ENCODE measurements around the gene PSMD14.

Gene PSMD14

DNA sequence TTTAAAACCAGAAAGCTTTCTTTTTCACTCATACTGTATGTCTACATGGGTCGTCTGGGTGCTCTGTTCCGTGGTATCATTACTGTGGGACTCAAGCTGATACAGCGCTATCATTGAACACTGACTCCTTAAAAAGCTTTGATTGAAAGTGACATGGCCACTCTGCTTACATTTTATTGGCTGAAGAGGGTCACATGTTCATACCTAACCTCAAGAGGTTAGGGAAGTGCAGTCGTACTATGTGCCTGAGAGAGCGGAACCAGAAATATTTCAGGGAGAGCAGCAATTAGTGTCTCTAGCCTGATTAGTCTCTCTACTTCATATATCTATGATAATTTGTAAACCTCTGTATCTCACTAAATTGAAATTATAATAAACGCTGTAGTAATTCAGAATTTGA, 43.5 kb downstream of the PSMD14 start:
- TF ChIP-seq POLR2A (IDR thresholded peaks at IDR 0.05; ENCODE audit: extremely low read depth, insufficient read length) (no peak), MYC (IDR thresholded peaks at IDR 0.05; ENCODE audit: low read depth, low read length) (no peak), MAX (IDR thresholded peaks at IDR 0.05; ENCODE audit: low read depth, low read length) (no peak)
- TF ChIP-seq, protein P1, sequence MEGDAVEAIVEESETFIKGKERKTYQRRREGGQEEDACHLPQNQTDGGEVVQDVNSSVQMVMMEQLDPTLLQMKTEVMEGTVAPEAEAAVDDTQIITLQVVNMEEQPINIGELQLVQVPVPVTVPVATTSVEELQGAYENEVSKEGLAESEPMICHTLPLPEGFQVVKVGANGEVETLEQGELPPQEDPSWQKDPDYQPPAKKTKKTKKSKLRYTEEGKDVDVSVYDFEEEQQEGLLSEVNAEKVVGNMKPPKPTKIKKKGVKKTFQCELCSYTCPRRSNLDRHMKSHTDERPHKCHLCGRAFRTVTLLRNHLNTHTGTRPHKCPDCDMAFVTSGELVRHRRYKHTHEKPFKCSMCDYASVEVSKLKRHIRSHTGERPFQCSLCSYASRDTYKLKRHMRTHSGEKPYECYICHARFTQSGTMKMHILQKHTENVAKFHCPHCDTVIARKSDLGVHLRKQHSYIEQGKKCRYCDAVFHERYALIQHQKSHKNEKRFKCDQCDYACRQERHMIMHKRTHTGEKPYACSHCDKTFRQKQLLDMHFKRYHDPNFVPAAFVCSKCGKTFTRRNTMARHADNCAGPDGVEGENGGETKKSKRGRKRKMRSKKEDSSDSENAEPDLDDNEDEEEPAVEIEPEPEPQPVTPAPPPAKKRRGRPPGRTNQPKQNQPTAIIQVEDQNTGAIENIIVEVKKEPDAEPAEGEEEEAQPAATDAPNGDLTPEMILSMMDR (IDR thresholded peaks at IDR 0.05; ENCODE audit: low read depth, low read length), result no peak
- DNase-seq (ENCODE audit: low read depth), result no peak
- no peak overlapping the region for H3K4me3 ChIP-seq (ENCODE audit: low read depth, low read length)

DNA sequence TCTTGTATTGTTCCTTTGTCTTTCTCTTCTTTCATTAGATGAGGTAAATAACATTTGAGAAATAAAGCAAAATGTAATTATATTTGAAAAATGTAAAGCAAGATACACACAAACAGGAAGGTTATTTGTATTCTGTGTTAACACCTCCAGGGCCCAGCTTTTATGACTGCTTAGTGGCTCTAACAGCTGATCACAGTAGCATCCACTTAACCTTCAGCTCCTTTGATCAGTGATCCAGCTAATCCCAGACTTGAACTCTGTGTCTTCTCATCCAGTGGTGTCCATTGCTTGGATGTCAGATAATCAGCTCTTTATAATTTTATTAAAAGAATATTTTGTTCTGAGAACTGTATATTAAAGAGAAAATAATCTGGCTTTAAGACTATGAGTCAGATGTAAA, 44.5 kb downstream of the PSMD14 start:
- DNase-seq (ENCODE audit: low read depth), result no peak
- no peak overlapping the region for H3K4me3 ChIP-seq (ENCODE audit: low read depth, low read length)
- no peak for TF ChIP-seq MAX (IDR thresholded peaks at IDR 0.05; ENCODE audit: low read depth, low read length)
- TF ChIP-seq, protein P1 (IDR thresholded peaks at IDR 0.05; ENCODE audit: low read depth, low read length), result no peak
- no peak for TF ChIP-seq POLR2A (IDR thresholded peaks at IDR 0.05; ENCODE audit: extremely low read depth, insufficient read length)
- TF ChIP-seq MYC (IDR thresholded peaks at IDR 0.05; ENCODE audit: low read depth, low read length), result no peak

- no peak for DNase-seq (ENCODE audit: low read depth)
- H3K4me3 ChIP-seq (ENCODE audit: low read depth, low read length), result no peak overlapping the region
- TF ChIP-seq MAX (IDR thresholded peaks at IDR 0.05; ENCODE audit: low read depth, low read length) (no peak), MYC (IDR thresholded peaks at IDR 0.05; ENCODE audit: low read depth, low read length) (no peak), POLR2A (IDR thresholded peaks at IDR 0.05; ENCODE audit: extremely low read depth, insufficient read length) (no peak)
- TF ChIP-seq, protein P1 (IDR thresholded peaks at IDR 0.05; ENCODE audit: low read depth, low read length), result no peak
Observed at GRCh38 chr2:161353543-161353942, 45.3 kb downstream of the PSMD14 start.

GRCh38 chr2:161354106-161354505, 45.9 kb downstream of the PSMD14 start:
- DNase-seq (ENCODE audit: low read depth), result no peak
- no peak overlapping the region for H3K4me3 ChIP-seq (ENCODE audit: low read depth, low read length)
- TF ChIP-seq MYC (IDR thresholded peaks at IDR 0.05; ENCODE audit: low read depth, low read length) (no peak), POLR2A (IDR thresholded peaks at IDR 0.05; ENCODE audit: extremely low read depth, insufficient read length) (no peak), MAX (IDR thresholded peaks at IDR 0.05; ENCODE audit: low read depth, low read length) (no peak)
- TF ChIP-seq, protein P1 (IDR thresholded peaks at IDR 0.05; ENCODE audit: low read depth, low read length), result no peak

- DNase-seq (ENCODE audit: low read depth), result no peak
- H3K4me3 ChIP-seq (ENCODE audit: low read depth, low read length), result no peak overlapping the region
- TF ChIP-seq MAX (IDR thresholded peaks at IDR 0.05; ENCODE audit: low read depth, low read length), result no peak
- TF ChIP-seq MYC (IDR thresholded peaks at IDR 0.05; ENCODE audit: low read depth, low read length), result no peak
- TF ChIP-seq, protein P1 (IDR thresholded peaks at IDR 0.05; ENCODE audit: low read depth, low read length), result no peak
- TF ChIP-seq POLR2A (IDR thresholded peaks at IDR 0.05; ENCODE audit: extremely low read depth, insufficient read length), result no peak
Observed at GRCh38 chr2:161355106-161355505, 46.9 kb downstream of the PSMD14 start.

DNA sequence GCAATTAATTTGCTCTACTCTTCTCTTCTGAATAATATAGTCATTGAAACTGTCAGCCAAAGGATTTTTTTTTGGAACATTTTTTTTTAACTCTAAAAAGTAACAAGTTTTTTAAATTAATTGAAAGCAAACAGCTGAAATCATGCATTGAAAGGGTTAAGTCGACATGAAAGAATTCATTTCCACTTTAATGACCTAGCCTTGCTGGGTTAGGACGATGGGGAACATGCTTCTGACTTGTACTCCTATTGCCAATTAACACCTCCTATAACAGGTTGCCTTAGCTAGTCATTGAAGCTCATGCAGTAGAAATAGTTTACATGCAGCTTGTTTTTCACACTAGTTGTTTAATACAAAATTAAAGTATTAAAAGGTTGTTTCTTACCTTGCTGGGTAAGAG, 47.8 kb downstream of the PSMD14 start:
- no peak for DNase-seq (ENCODE audit: low read depth)
- H3K4me3 ChIP-seq (ENCODE audit: low read depth, low read length), result no peak overlapping the region
- TF ChIP-seq MYC (IDR thresholded peaks at IDR 0.05; ENCODE audit: low read depth, low read length), result no peak
- TF ChIP-seq, protein P1 (IDR thresholded peaks at IDR 0.05; ENCODE audit: low read depth, low read length), result no peak
- no peak for TF ChIP-seq MAX (IDR thresholded peaks at IDR 0.05; ENCODE audit: low read depth, low read length)
- no peak for TF ChIP-seq POLR2A (IDR thresholded peaks at IDR 0.05; ENCODE audit: extremely low read depth, insufficient read length)
